NCI-H69 (cell line): ENCODE results near the gene C1GALT1.
A peak's percentile ranks its signal among the peaks of the same experiment; 100 is the strongest.
"Not testable (repeated sequence)": the region's sequence is repeated elsewhere in the genome, so short reads cannot be mapped to it uniquely, and the experiment has no call there.

Source experiments
- DNase-seq: peaks from one replicate; lab custom pipeline; 2025; lab: John Stamatoyannopoulos, UW

The C1GALT1 gene

DNA sequence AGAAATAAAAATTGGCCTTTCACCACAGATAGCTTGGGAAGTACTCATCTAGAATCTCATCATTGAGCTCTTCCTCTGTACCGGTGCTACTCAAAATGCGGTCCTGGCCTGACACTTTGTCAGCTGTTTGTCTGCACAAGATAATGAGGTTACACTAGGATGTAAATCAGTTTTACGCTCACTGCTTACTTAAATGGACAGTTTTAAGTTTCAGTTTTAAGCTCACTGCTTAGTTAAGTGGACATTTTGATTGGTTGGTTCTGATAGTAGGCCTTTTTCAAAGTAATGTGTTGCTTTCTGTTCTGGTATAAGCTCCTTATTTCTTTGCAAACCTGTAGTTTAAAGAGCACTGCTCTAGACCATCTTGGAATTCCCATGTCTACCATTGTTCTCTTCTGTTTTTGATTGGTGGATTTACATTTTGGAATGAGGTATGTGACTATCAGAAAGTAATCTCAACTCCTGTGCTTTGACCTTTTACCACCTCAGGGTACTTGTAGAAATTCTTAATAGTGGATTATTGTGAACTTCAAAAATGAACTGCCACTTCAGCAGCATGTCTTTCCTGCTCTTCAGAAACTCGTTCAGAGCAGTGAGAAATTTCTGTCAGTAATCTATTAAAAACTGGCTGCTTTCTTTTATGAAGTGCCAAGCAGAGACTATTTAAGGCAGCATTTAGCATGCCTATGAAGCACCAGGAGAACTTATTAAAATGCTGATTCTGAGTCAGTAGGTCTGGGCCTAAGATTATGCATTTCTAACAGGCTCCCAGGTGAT is 55.0 kb downstream of the C1GALT1 start:
- no peak for DNase-seq

- DNase-seq, result no peak
These were observed 55.6 kb downstream of the C1GALT1 start for GRCh38 chr7:7237978-7238267.

- DNase-seq, result no peak
These were observed 57.0 kb downstream of the C1GALT1 start for GRCh38 chr7:7239346-7239745.

DNA sequence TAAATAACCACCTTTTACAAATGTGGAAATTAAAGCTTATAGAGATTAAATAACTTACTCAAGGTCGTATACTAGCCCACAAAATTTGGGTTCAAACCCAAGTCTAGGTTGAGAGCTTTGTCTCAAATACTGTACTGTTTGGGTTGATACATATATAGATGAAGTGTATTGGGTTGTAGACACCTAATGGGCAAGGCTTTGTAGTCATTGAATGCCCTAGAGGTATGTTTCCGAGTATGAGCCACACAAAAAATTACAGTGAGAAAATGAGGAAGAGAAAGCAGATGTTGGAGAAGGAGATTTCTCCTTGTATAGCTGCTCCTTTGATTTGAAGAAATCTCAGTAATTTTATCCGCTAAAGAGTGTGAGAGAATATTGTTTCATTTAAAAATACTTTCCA is 60.6 kb downstream of the C1GALT1 start:
- DNase-seq, result no peak

GRCh38 chr7:7245233-7245632 is 62.9 kb downstream of the C1GALT1 start:
- DNase-seq, result not testable (repeated sequence)

DNA sequence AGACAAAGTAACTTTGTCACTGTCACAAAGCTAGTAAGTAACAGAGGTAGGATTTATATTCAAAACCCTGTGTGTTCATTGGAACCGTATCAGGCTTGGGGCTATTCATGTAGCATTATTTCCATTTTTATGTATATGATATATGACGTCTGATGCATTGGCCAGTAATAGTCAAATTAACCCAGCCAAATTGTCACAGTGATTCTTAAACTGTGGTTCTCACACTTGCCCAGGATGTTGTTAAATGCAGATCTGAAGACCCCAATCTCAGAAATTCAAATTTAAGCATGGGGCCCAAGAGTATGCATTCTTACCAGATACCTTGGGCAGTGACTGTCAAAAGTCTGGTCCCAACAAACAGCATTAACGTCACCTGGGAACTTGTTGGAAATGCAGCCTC is 63.9 kb downstream of the C1GALT1 start:
- DNase-seq, result no peak

DNA sequence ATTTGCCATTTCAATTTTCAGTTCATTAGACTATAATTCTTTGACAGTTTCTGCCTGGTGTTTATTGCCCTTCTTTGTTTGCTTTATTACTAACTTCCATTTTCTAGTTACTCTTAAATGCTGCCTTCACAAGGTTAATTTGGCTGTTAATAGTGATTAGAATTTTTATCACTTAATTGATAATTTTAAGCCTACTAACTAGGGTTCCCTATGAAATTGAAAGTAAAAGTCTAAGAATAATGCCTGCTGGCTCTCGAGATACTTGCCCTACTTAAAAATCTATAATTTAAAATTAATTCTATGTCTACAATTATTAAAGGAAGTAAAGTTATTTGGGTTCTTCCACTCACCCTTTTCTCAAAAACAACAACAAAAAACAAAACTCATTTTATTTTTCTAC is 65.3 kb downstream of the C1GALT1 start:
- no peak for DNase-seq

- DNase-seq, result no peak
These were observed 67.5 kb downstream of the C1GALT1 start for GRCh38 chr7:7249814-7250213.

- DNase-seq, result no peak
These were observed 69.4 kb downstream of the C1GALT1 start for GRCh38 chr7:7251742-7252141.

DNA sequence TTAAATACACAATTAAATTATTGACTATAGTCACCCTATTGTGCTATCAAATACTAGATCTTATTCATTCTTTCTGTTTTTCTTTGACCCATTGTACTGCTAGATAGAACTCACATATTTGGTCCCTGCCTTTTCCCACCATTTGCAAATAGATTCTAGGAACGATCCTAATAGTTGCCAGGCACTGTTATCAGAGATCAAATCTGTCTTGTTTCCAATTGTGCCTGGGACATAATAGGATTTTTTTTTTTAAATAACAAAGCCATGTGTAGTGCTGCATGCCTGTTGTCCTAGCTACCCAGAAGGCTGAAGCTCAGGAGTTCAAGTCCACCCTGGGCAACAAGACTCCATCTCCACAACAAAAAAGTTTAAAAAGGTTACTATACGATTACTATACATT is 72.0 kb downstream of the C1GALT1 start:
- DNase-seq, result no peak

DNA sequence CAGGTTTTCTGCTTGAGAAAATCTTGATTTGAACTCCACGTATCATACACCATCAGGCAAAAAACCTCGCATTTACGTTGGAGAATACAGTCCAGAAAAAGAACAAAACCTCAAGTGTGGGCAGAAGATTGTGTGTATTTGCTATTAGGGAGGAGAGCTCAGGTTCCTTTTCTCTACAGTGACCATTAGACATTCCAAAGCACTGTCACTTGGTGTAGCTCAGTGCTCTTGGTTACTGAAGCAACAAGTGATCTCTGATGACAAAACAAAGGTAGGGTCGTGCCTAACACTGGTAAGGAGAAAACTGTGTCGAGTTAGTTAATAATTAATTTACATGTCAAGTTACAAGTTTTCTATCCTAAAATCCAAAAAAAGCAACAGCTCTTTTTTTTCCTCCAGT is 72.6 kb downstream of the C1GALT1 start:
- no peak for DNase-seq

DNA sequence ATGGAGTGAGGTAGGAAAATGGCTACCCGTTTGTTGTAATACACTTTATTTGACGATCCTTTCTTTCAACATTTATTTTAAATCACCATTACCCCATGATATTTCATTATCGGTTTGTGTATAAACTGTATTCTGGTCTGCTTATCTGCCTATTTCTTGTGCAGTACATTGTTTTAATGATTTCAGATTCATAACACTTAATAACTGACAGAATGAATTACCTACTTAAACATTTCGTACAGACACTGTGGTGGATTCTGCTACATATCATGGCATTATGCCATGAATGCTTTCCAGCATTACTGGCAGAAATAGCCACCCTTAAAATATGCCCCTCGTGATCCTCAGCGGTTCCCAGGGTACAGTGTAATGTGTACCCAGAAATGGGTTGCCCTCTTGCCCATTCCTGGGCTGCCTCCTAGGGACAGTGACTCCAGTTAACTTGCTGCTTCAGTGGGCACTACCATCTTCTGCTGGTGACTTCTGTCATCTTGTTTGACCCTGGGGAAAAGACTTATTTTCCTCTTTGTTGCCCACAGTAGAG is 74.5 kb downstream of the C1GALT1 start:
- no peak for DNase-seq

DNA sequence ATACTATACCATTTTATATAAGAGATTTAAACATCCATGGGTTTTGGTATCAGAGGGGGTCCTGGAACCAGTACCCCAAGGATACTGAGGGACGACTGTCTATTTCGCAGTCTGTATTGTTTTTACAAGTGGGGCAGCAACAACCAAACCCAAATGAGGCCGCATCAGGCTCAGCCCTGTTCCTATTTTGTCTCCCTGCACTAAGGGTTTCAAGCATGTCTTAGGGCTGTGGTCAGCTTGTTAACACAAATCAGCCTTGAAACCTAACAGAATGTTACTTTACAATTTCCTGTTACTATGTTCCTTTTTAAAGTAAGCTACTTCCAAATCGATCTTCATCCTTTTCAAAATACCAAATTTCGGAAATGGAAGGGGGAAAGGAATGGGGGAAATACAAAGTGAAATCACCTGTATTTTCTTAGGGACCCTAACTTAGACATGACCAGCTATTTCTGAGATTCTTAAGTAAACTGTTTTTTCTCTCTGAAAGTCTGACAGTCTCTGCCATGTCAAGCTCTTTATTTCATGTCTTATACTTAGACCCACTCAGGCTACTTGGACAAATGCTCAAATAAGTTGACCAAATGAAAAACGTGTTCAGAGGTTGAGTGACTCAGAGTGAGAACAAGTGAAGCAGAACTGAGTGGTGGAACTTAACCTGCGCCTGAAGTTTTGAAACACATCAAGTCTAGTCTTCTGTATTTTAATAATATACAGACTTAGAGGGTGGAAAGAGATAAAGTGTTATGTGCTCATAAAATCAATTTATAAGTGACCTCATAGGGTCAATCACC is 75.8 kb downstream of the C1GALT1 start:
- DNase-seq, result no peak

- no peak for DNase-seq
These were observed 79.5 kb downstream of the C1GALT1 start for GRCh38 chr7:7261863-7262262.

GRCh38 chr7:7263297-7264230 is 81.2 kb downstream of the C1GALT1 start:
- DNase-seq, result no peak

GRCh38 chr7:7264306-7265040 is 82.1 kb downstream of the C1GALT1 start:
- DNase-seq, result no peak

- DNase-seq, result peak; percentile 52
These were observed 83.0 kb downstream of the C1GALT1 start for GRCh38 chr7:7265081-7266075.

GRCh38 chr7:7266257-7266881 is 84.0 kb downstream of the C1GALT1 start:
- no peak for DNase-seq

DNA sequence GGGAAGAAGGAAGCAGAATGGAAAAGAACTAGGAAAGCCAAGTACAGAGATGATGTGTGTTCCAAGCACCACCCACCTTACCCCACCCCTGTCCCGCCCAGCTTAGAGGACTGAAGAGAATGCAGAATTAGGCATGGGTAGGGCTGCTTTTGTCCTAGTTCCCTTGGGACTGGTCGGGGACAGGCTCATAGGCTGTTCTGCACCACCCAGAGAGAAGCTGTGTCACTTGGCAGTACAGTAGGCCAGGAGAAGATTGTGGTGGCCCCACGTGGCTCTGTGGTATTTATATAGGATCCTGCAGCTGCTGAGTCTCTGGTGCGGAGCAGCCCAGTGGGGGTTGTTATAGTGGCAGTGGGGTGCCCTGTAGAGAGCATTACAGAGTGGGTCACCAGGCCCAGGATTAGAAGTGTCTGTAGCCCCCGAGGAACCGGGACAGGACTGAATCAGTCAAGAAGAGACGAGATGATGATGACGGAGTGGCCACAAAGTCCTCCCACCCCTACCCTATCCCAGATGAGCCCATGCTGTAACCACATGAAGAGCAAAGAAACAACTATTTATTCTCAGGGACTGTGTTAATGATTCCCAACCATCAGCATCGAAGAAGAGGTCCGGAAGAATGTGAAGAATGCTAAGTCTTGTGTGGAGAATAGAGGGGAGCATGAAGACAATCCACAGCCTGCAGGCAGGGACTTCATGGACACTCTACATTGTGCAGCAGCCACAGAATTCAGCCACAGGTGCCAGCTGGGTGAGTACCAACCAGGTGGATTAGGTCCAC is 88.9 kb downstream of the C1GALT1 start:
- DNase-seq, result peak; percentile 32
